Neural cell (in vitro differentiated cells): Measurements from ENCODE around the gene LDLRAD3. TPM values are rescaled to one million over a fixed set of nuclear protein-coding genes. Genes with fewer than 3 reads are reported as not detected.

Source experiments
- H2AFZ ChIP-seq: fragments of 200-600, 300-800 bp; sonication (generic), shearing (Covaris generic); 2 replicates; pipeline ENCODE4 v1.6.0; 2014; ENCODE audit warnings: low read depth, mild to moderate bottlenecking, antibody characterized with exemption, low read length, moderate library complexity
- H3F3A ChIP-seq: fragments of 200-600 bp; shearing (Covaris generic); 2 replicates; pipeline ENCODE4 v1.6.1; 2016; ENCODE audit warnings: mild to moderate bottlenecking, moderate library complexity, mixed read lengths, antibody characterized with exemption, low read length; ENCODE audit not compliant: insufficient read depth, poor library complexity, severe bottlenecking
- H3K27ac ChIP-seq: fragments of 200-600, 300-800 bp; sonication (generic), shearing (Covaris generic); 2 replicates; pipeline ENCODE4 v1.5.1; 2014; ENCODE audit warnings: mild to moderate bottlenecking, low read length, moderate library complexity
- H3K27me3 ChIP-seq: fragments of 300-800, 200-600 bp; sonication (generic), shearing (Covaris generic); 2 replicates; pipeline ENCODE4 v1.6.0; 2014; ENCODE audit warnings: mild to moderate bottlenecking, low read depth, low read length, moderate library complexity; ENCODE audit not compliant: insufficient read depth
- H3K36me3 ChIP-seq: fragments of 300-800, 200-600 bp; sonication (generic), shearing (Covaris generic); 2 replicates; pipeline ENCODE4 v1.5.1; 2014; ENCODE audit warnings: mild to moderate bottlenecking, antibody characterized with exemption, low read length, moderate library complexity; ENCODE audit not compliant: insufficient read depth
- H3K4me2 ChIP-seq: fragments of 300-800, 200-600 bp; sonication (generic), shearing (Covaris generic); 2 replicates; pipeline ENCODE4 v1.6.0; 2014; ENCODE audit warnings: mild to moderate bottlenecking, low read length
- H3K4me3 ChIP-seq: fragments of 300-800, 200-600 bp; sonication (generic), shearing (Covaris generic); 2 replicates; pipeline ENCODE4 v1.5.1; 2014; ENCODE audit warnings: mild to moderate bottlenecking, low read length, moderate library complexity
- H3K79me2 ChIP-seq: fragments of 200-600 bp; shearing (Covaris generic); replicated peaks from 2 replicates; pipeline ENCODE4 v1.6.0; 2014; ENCODE audit warnings: mild to moderate bottlenecking, low read length, moderate library complexity; ENCODE audit not compliant: insufficient read depth
- H3K9ac ChIP-seq: fragments of 300-800, 200-600 bp; sonication (generic), shearing (Covaris generic); 2 replicates; pipeline ENCODE4 v1.6.1; 2016; ENCODE audit warnings: mild to moderate bottlenecking, low read length, mixed read lengths
- H3K9me2 ChIP-seq: fragments of 200-600 bp; shearing (Covaris generic); 2 replicates; pipeline ENCODE4 v1.6.1; 2016; ENCODE audit warnings: mild to moderate bottlenecking, low read length, mixed read lengths; ENCODE audit not compliant: insufficient read depth
- H3K9me3 ChIP-seq: fragments of 200-600, 300-800 bp; sonication (generic), shearing (Covaris generic); 2 replicates; pipeline ENCODE4 v1.6.1; 2016; ENCODE audit warnings: mild to moderate bottlenecking, mixed run types, low read length, moderate library complexity, mixed read lengths
- H4K20me1 ChIP-seq: fragments of 200-600 bp; shearing (Covaris generic); 2 replicates; pipeline ENCODE4 v1.6.1; 2016; ENCODE audit warnings: mild to moderate bottlenecking, mixed run types; ENCODE audit not compliant: insufficient read depth
- EP300 ChIP-seq: fragments of 450-650 bp; conservative IDR thresholded peaks from 2 replicates; pipeline ENCODE4 v1.6.1; 2014; ENCODE audit warnings: antibody characterized with exemption, mild to moderate bottlenecking, moderate library complexity; ENCODE audit not compliant: poor library complexity, severe bottlenecking
- EZH2 ChIP-seq: fragments of 200-600, 300-800 bp; shearing (Covaris generic), sonication (generic); IDR thresholded peaks from 2 replicates; pipeline ENCODE4 v1.6.1; 2014; ENCODE audit warnings: antibody characterized with exemption, low read length, borderline replicate concordance, mild to moderate bottlenecking; ENCODE audit not compliant: insufficient read depth, poor library complexity, severe bottlenecking
- MXI1 ChIP-seq: fragments of 450-650 bp; conservative IDR thresholded peaks from 2 replicates; pipeline ENCODE4 v1.6.1; 2014; ENCODE audit warnings: antibody characterized with exemption, mild to moderate bottlenecking; ENCODE audit not compliant: poor library complexity, severe bottlenecking
- POLR2AphosphoS5 ChIP-seq: IDR thresholded peaks from 2 replicates; pipeline ENCODE4 v1.6.1; 2012
- RAD21 ChIP-seq: fragments of 450-650 bp; conservative IDR thresholded peaks from 2 replicates; pipeline ENCODE4 v1.6.1; 2014; ENCODE audit warnings: antibody characterized with exemption, mild to moderate bottlenecking, moderate library complexity
- REST ChIP-seq: IDR thresholded peaks from 2 replicates; pipeline ENCODE4 v1.6.1; 2012; ENCODE audit warnings: borderline replicate concordance
- SMC3 ChIP-seq: fragments of 450-650 bp; conservative IDR thresholded peaks from 2 replicates; pipeline ENCODE4 v1.6.1; 2014; ENCODE audit warnings: antibody characterized with exemption, mild to moderate bottlenecking, moderate library complexity; ENCODE audit not compliant: poor library complexity
- TAF1 ChIP-seq: IDR thresholded peaks from 2 replicates; pipeline ENCODE4 v1.6.1; 2012; ENCODE audit warnings: low read depth
- polyA plus RNA-seq: library from polyadenylated mRNA; depleted of rRNA; stranded (reverse); fragments of >200 nt; gene quantifications from 2 replicates; pipeline ENCODE4 v1.2.3, GENCODE V29; 2014
- TF ChIP-seq, protein P1 (sequence below): fragments of 450-650 bp; IDR thresholded peaks from 2 replicates; pipeline ENCODE4 v1.5.1; 2014; ENCODE audit warnings: antibody characterized with exemption, mild to moderate bottlenecking, moderate library complexity; ENCODE audit not compliant: poor library complexity, severe bottlenecking

The LDLRAD3 gene
- polyA plus RNA-seq, 1 donor from 2014 or later: 3.5 TPM

DNA sequence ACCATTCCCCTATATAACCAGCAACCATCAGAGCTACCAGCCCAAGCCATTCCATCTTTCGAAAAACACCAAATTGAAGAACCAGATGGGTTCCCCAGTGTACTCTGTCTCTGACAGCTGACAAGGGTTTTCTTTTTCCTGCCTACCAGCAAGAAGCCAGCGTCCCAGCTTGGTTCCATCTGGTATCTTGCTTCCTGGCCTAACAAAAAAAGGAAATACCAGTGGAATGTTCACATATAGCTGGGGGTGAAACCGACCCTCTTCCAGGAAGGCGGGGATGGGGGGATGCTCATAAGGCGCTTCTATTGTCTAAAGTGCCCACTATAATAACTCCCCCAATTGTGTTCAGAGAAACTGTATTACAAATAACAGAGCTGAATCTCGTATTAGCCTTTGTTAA, 172.3 kb downstream of the LDLRAD3 start:
- Histone ChIP-seq H3K4me3 (no peak overlapping the region), H2AFZ (no peak overlapping the region), H3K27ac (no peak overlapping the region), H3F3A (no peaks in the 10 kb centered on the region), H4K20me1 (no peaks in the 10 kb centered on the region), H3K27me3 (no peaks in the 10 kb centered on the region), H3K36me3 (no peaks in the 10 kb centered on the region), H3K4me2 (no peak overlapping the region), H3K79me2 (no peaks in the 10 kb centered on the region), H3K9me2 (no peaks in the 10 kb centered on the region), H3K9me3 (no peaks in the 10 kb centered on the region), H3K9ac (no peak overlapping the region)
- TF ChIP-seq EP300 (no peak), MXI1 (no peak), RAD21 (no peak), TAF1 (no peak), REST (no peak), EZH2 (no peak), POLR2AphosphoS5 (no peak), SMC3 (no peak)
- TF ChIP-seq, protein P1, sequence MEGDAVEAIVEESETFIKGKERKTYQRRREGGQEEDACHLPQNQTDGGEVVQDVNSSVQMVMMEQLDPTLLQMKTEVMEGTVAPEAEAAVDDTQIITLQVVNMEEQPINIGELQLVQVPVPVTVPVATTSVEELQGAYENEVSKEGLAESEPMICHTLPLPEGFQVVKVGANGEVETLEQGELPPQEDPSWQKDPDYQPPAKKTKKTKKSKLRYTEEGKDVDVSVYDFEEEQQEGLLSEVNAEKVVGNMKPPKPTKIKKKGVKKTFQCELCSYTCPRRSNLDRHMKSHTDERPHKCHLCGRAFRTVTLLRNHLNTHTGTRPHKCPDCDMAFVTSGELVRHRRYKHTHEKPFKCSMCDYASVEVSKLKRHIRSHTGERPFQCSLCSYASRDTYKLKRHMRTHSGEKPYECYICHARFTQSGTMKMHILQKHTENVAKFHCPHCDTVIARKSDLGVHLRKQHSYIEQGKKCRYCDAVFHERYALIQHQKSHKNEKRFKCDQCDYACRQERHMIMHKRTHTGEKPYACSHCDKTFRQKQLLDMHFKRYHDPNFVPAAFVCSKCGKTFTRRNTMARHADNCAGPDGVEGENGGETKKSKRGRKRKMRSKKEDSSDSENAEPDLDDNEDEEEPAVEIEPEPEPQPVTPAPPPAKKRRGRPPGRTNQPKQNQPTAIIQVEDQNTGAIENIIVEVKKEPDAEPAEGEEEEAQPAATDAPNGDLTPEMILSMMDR: no peak

- no peak for TF ChIP-seq MXI1
- no peak for TF ChIP-seq EP300
- TF ChIP-seq TAF1: no peak
- TF ChIP-seq POLR2AphosphoS5: no peak
- TF ChIP-seq RAD21: no peak
- no peak for TF ChIP-seq SMC3
- TF ChIP-seq REST: no peak
- TF ChIP-seq EZH2: no peak
- TF ChIP-seq, protein P1: no peak
- no peaks in the 10 kb centered on the region for H3K79me2 ChIP-seq
Observed at GRCh38 chr11:36118084-36118483, 174.2 kb downstream of the LDLRAD3 start.

More at GRCh38 chr11:36118084-36118483, 174.2 kb downstream of the LDLRAD3 start:
- Histone ChIP-seq H3F3A (no peaks in the 10 kb centered on the region), H3K9ac (no peak overlapping the region), H3K9me2 (no peaks in the 10 kb centered on the region), H3K9me3 (no peaks in the 10 kb centered on the region), H3K4me2 (no peak overlapping the region), H3K27ac (no peak overlapping the region), H3K4me3 (no peak overlapping the region), H3K36me3 (no peaks in the 10 kb centered on the region), H4K20me1 (no peaks in the 10 kb centered on the region), H2AFZ (no peak overlapping the region), H3K27me3 (no peaks in the 10 kb centered on the region)
